ENCODE data around the gene EPHA2.

The EPHA2 gene

DNA sequence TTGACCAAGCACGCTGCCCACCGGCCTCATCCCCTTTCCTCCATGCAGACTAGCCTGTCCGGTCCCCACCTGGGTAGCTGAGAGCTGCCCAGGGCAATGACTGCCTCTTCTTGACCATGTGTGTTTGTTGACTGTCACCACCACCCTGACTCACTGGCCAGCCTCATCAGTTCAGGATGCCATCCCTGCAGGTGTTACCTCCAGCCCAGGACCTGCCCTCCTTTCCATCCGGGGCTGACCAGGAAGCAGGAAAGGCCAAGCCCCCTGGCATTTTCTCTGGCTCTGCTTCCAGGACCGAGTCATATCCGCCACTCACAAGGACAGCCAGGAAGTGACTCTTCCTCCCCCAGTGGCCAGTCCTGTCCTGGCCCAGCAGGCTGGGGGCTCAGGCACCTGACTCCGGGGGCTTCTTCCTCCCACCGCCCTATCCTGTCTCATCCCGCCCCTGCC is 17.1 kb downstream of the EPHA2 start:
- WGBS (ENCODE audit: extremely low coverage, insufficient coverage, insufficient read length): no CpG with 5 or more reads among the region's 9 CpGs
- no peak overlapping the region for H3K23ac ChIP-seq (ENCODE audit: low read length)
- H3K4me3 ChIP-seq (ENCODE audit: low read depth, low read length): no peak overlapping the region
- no peak overlapping the region for H4K12ac ChIP-seq (ENCODE audit: low read depth, low read length)
- H2BK5ac ChIP-seq (ENCODE audit: low read depth, low read length, poor library complexity): no peak overlapping the region
- H3K4ac ChIP-seq (ENCODE audit: low read depth, low read length): no peak overlapping the region
- H3K27ac ChIP-seq (ENCODE audit: low read depth, low read length): peak overlapping the region; percentile 25
- peaks cover 10% of the 10 kb centered on the region for H3K9me3 ChIP-seq (ENCODE audit: insufficient read depth, low read depth, low read length)
- peak in 1 of 2 donors; percentile 30 for DNase-seq
- H2BK120ac ChIP-seq (ENCODE audit: insufficient read depth, low read length, poor library complexity): no peak overlapping the region
- H2AK5ac ChIP-seq (ENCODE audit: low read length): no peak overlapping the region
- no peak overlapping the region for H3K9ac ChIP-seq (ENCODE audit: low read length)
- no peaks in the 10 kb centered on the region for H3K27me3 ChIP-seq (ENCODE audit: insufficient read depth, low read length)
- peaks cover 59% of the 10 kb centered on the region in 2 experiments for H3K36me3 ChIP-seq (ENCODE audit: control insufficient read depth in 1 of 2, insufficient read depth in 2 of 2, low read length in 2 of 2)
- no peak overlapping the region for H3K14ac ChIP-seq (ENCODE audit: low read length)
- H2AFZ ChIP-seq (ENCODE audit: insufficient read depth, low read length, poor library complexity): no peak overlapping the region
- no peak overlapping the region for H4K91ac ChIP-seq (ENCODE audit: low read depth, low read length)
- no peak overlapping the region for H3K18ac ChIP-seq (ENCODE audit: low read length)
- H3K4me1 ChIP-seq (ENCODE audit: control insufficient read depth in 1 of 2, insufficient read depth in 2 of 2, low read length in 2 of 2): peaks cover 26 to 36% of the 10 kb centered on the region in 2 experiments
- H4K8ac ChIP-seq (ENCODE audit: low read depth, low read length): no peak overlapping the region
- peaks cover 16% of the 10 kb centered on the region for H3K79me1 ChIP-seq (ENCODE audit: low read length)
- no peak overlapping the region for H3K4me2 ChIP-seq (ENCODE audit: low read length)
- peaks cover 7% of the 10 kb centered on the region for H3K79me2 ChIP-seq (ENCODE audit: control insufficient read depth, insufficient read depth, low read length, poor library complexity)
- H2BK12ac ChIP-seq (ENCODE audit: low read length): no peak overlapping the region

DNA sequence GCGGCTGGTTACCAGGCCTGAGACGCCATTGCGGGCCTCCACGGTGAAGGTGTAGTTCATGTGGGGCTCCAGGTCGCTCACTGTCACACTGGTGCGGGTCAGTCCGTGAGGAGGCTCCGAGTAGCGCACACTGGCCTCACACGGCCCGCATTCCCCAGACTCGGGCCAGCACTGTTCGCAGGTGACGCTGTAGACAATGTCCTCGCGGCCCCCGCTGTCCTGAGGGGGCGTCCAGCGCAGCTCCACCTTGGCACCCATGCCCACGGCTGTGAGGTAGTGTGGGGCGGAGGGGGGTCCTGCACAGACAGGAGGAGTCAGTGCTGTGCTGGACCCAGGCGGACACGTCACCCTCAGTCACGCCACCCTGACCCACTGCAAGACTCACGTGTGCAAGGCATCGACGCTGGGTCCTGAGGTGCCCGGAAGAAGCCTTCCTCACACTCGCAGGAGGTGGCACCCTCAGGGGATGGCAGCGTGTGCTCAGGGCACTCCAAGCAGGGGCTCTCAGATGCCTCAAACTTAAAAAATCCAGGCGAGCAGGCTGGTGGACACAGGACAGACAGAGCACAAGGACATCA is 17.9 kb downstream of the EPHA2 start:
- Histone ChIP-seq H3K14ac (ENCODE audit: low read length) (no peak overlapping the region), H4K8ac (ENCODE audit: low read depth, low read length) (no peak overlapping the region), H3K27ac (ENCODE audit: low read depth, low read length) (no peak overlapping the region), H2AFZ (ENCODE audit: insufficient read depth, low read length, poor library complexity) (no peak overlapping the region), H3K79me1 (ENCODE audit: low read length) (peaks cover 10% of the 10 kb centered on the region), H3K4me2 (ENCODE audit: low read length) (no peak overlapping the region), H2BK120ac (ENCODE audit: insufficient read depth, low read length, poor library complexity) (no peak overlapping the region), H3K23ac (ENCODE audit: low read length) (no peak overlapping the region), H3K9ac (ENCODE audit: low read length) (no peak overlapping the region), H3K4me3 (ENCODE audit: low read depth, low read length) (no peak overlapping the region), H3K4ac (ENCODE audit: low read depth, low read length) (no peak overlapping the region), H4K12ac (ENCODE audit: low read depth, low read length) (no peak overlapping the region), H3K27me3 (ENCODE audit: insufficient read depth, low read length) (no peaks in the 10 kb centered on the region), H4K91ac (ENCODE audit: low read depth, low read length) (no peak overlapping the region), H3K36me3 (ENCODE audit: control insufficient read depth in 1 of 2, insufficient read depth in 2 of 2, low read length in 2 of 2) (peaks cover 60% of the 10 kb centered on the region in 2 experiments), H3K4me1 (ENCODE audit: control insufficient read depth in 1 of 2, insufficient read depth in 2 of 2, low read length in 2 of 2) (peaks cover 22 to 29% of the 10 kb centered on the region in 2 experiments), H3K9me3 (ENCODE audit: insufficient read depth, low read depth, low read length) (peaks cover 6% of the 10 kb centered on the region), H2AK5ac (ENCODE audit: low read length) (no peak overlapping the region), H3K18ac (ENCODE audit: low read length) (no peak overlapping the region), H2BK12ac (ENCODE audit: low read length) (peak overlapping the region; percentile 3), H3K79me2 (ENCODE audit: control insufficient read depth, insufficient read depth, low read length, poor library complexity) (peaks cover 7% of the 10 kb centered on the region), H2BK5ac (ENCODE audit: low read depth, low read length, poor library complexity) (no peak overlapping the region)
- no peak for DNase-seq
- no CpG with 5 or more reads among the region's 31 CpGs for WGBS (ENCODE audit: extremely low coverage, insufficient coverage, insufficient read length)

DNA sequence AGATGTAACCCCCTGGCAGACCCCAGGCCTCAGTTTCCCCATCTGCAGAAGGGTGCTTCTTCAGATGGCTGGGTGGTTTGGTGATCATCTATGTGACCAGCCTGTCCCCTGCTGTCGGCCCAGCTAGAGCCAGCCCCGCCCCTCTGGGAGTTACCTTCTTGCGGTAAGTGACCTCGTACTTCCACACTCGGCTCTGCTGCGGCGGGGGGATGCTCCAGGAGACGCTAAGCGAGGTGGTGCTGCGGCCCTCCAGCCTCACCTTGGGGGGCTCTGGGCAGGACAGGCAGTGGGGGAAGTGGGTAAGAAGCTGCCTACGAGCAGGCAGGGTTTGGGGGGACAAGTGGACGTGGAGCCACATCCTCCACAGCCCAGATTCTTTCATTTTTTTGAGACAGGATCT is 20.4 kb downstream of the EPHA2 start:
- Histone ChIP-seq H4K12ac (ENCODE audit: low read depth, low read length) (no peak overlapping the region), H2BK120ac (ENCODE audit: insufficient read depth, low read length, poor library complexity) (no peak overlapping the region), H3K27me3 (ENCODE audit: insufficient read depth, low read length) (no peaks in the 10 kb centered on the region), H3K4me2 (ENCODE audit: low read length) (no peak overlapping the region), H3K23ac (ENCODE audit: low read length) (no peak overlapping the region), H3K27ac (ENCODE audit: low read depth, low read length) (no peak overlapping the region), H3K4ac (ENCODE audit: low read depth, low read length) (no peak overlapping the region), H4K8ac (ENCODE audit: low read depth, low read length) (no peak overlapping the region), H2AFZ (ENCODE audit: insufficient read depth, low read length, poor library complexity) (no peak overlapping the region), H3K36me3 (ENCODE audit: control insufficient read depth in 1 of 2, insufficient read depth in 2 of 2, low read length in 2 of 2) (peaks cover 73 to 74% of the 10 kb centered on the region in 2 experiments), H3K9me3 (ENCODE audit: insufficient read depth, low read depth, low read length) (peaks cover 10% of the 10 kb centered on the region), H4K91ac (ENCODE audit: low read depth, low read length) (no peak overlapping the region), H3K9ac (ENCODE audit: low read length) (no peak overlapping the region), H3K4me1 (ENCODE audit: control insufficient read depth in 1 of 2, insufficient read depth in 2 of 2, low read length in 2 of 2) (peaks cover 19 to 20% of the 10 kb centered on the region in 2 experiments), H3K79me1 (ENCODE audit: low read length) (peaks cover 7% of the 10 kb centered on the region), H3K14ac (ENCODE audit: low read length) (no peak overlapping the region), H3K4me3 (ENCODE audit: low read depth, low read length) (no peak overlapping the region), H2AK5ac (ENCODE audit: low read length) (no peak overlapping the region), H2BK12ac (ENCODE audit: low read length) (no peak overlapping the region), H2BK5ac (ENCODE audit: low read depth, low read length, poor library complexity) (no peak overlapping the region), H3K18ac (ENCODE audit: low read length) (no peak overlapping the region), H3K79me2 (ENCODE audit: control insufficient read depth, insufficient read depth, low read length, poor library complexity) (peaks cover 4% of the 10 kb centered on the region)
- WGBS (ENCODE audit: extremely low coverage, insufficient coverage, insufficient read length): no CpG with 5 or more reads among the region's 12 CpGs
- DNase-seq: no peak

DNA sequence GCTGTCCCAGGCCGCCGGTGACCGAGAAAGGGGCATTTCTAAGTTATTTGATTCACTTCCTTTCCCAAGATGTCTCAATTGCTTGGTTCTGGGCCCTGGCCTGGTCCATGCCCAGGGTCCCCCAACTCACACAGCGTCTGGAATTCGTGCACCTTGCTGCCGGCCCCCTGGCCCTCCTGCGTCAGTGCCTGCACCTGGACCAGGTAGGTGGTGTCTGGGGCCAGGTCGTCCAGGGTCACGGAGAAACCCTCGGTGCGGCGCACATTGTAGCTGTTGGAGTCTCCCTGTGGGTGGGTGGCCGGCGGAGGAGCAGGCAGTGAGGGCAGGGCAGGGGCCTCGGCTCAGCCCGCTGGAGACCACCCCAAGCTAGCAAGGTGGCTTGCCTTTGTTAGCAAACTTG is 21.0 kb downstream of the EPHA2 start:
- H4K8ac ChIP-seq (ENCODE audit: low read depth, low read length): no peak overlapping the region
- peaks cover 14 to 15% of the 10 kb centered on the region in 2 experiments for H3K4me1 ChIP-seq (ENCODE audit: control insufficient read depth in 1 of 2, insufficient read depth in 2 of 2, low read length in 2 of 2)
- no CpG with 5 or more reads among the region's 16 CpGs for WGBS (ENCODE audit: extremely low coverage, insufficient coverage, insufficient read length)
- H3K4me3 ChIP-seq (ENCODE audit: low read depth, low read length): no peak overlapping the region
- H3K9ac ChIP-seq (ENCODE audit: low read length): no peak overlapping the region
- H3K36me3 ChIP-seq (ENCODE audit: control insufficient read depth in 1 of 2, insufficient read depth in 2 of 2, low read length in 2 of 2): peaks cover 75 to 80% of the 10 kb centered on the region in 2 experiments
- no peak overlapping the region for H3K18ac ChIP-seq (ENCODE audit: low read length)
- H2BK12ac ChIP-seq (ENCODE audit: low read length): no peak overlapping the region
- no peak overlapping the region for H3K4ac ChIP-seq (ENCODE audit: low read depth, low read length)
- no peak overlapping the region for H2AK5ac ChIP-seq (ENCODE audit: low read length)
- no peak overlapping the region for H3K27ac ChIP-seq (ENCODE audit: low read depth, low read length)
- H3K9me3 ChIP-seq (ENCODE audit: insufficient read depth, low read depth, low read length): peaks cover 10% of the 10 kb centered on the region
- no peak overlapping the region for H3K4me2 ChIP-seq (ENCODE audit: low read length)
- H3K23ac ChIP-seq (ENCODE audit: low read length): no peak overlapping the region
- H3K27me3 ChIP-seq (ENCODE audit: insufficient read depth, low read length): no peaks in the 10 kb centered on the region
- no peak overlapping the region for H2AFZ ChIP-seq (ENCODE audit: insufficient read depth, low read length, poor library complexity)
- H3K79me2 ChIP-seq (ENCODE audit: control insufficient read depth, insufficient read depth, low read length, poor library complexity): peaks cover under 1% of the 10 kb centered on the region
- H3K14ac ChIP-seq (ENCODE audit: low read length): no peak overlapping the region
- H2BK120ac ChIP-seq (ENCODE audit: insufficient read depth, low read length, poor library complexity): no peak overlapping the region
- H4K12ac ChIP-seq (ENCODE audit: low read depth, low read length): no peak overlapping the region
- peaks cover 4% of the 10 kb centered on the region for H3K79me1 ChIP-seq (ENCODE audit: low read length)
- H4K91ac ChIP-seq (ENCODE audit: low read depth, low read length): no peak overlapping the region
- H2BK5ac ChIP-seq (ENCODE audit: low read depth, low read length, poor library complexity): no peak overlapping the region
- DNase-seq: no peak

All from trophoblast cell (in vitro differentiated cells and primary cell).